Hepatocyte (in vitro differentiated cells): ENCODE results near the gene CUBN.

ENCODE experiments used
- EZH2 ChIP-seq: fragments of 200-600 bp; sonication (generic); IDR thresholded peaks from 2 replicates; pipeline ENCODE4 v1.6.1; 2016; ENCODE audit warnings: antibody characterized with exemption, mild to moderate bottlenecking, borderline replicate concordance
- TF ChIP-seq, protein P1 (sequence below): fragments of 200-600 bp; sonication (generic); IDR thresholded peaks from 2 replicates; pipeline ENCODE4 v1.5.1; 2016; ENCODE audit warnings: antibody characterized with exemption, mild to moderate bottlenecking; ENCODE audit not compliant: poor library complexity

DNA sequence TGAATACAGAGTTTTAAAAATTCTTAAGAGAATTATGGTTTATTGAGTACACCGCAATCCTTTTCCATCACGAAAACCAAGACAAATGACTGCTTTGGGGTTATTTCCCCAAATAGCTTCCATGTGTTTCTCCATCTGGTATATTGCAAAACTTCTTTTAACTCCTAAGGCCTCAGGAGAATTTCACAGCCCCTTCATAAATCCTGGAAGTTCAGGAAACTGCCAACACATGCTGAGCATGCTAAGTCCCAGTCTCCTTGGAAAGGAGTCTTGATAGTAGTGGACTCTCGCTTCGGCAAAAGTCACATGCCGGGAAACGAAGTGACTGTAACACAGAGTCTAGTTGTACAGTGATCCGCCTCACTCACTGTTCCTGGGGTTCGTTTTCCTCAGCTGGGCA is 224.3 kb downstream of the CUBN start:
- no peak for TF ChIP-seq EZH2
- TF ChIP-seq, protein P1, sequence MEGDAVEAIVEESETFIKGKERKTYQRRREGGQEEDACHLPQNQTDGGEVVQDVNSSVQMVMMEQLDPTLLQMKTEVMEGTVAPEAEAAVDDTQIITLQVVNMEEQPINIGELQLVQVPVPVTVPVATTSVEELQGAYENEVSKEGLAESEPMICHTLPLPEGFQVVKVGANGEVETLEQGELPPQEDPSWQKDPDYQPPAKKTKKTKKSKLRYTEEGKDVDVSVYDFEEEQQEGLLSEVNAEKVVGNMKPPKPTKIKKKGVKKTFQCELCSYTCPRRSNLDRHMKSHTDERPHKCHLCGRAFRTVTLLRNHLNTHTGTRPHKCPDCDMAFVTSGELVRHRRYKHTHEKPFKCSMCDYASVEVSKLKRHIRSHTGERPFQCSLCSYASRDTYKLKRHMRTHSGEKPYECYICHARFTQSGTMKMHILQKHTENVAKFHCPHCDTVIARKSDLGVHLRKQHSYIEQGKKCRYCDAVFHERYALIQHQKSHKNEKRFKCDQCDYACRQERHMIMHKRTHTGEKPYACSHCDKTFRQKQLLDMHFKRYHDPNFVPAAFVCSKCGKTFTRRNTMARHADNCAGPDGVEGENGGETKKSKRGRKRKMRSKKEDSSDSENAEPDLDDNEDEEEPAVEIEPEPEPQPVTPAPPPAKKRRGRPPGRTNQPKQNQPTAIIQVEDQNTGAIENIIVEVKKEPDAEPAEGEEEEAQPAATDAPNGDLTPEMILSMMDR = no peak
